A549 (cell line): Measurements from ENCODE around the gene CYP2A6.
"Not testable (repeated sequence)": the region's sequence is repeated elsewhere in the genome, so short reads cannot be mapped to it uniquely, and the experiment has no call there.

ENCODE experiments used
- CEBPB ChIP-seq, 2 experiments: fragments of >200 bp in 1 of 2; sonication (Bioruptor Twin) in 1 of 2; formaldehyde crosslinking in 1 of 2; IDR thresholded peaks; 2 replicates each; pipeline ENCODE4 v1.6.1; 2012 to 2016
- EP300 ChIP-seq, 2 experiments: fragments of >200 bp; sonication (Bioruptor Twin); formaldehyde crosslinking; IDR thresholded peaks; 2 replicates in 1 of 2; 3 replicates in 1 of 2; pipeline ENCODE4 v1.6.1; 2016 to 2017
- KDM5A ChIP-seq: fragments of 200-600 bp; sonication (generic); IDR thresholded peaks from 2 replicates; pipeline ENCODE4 v1.6.1; 2016; ENCODE audit warnings: antibody characterized with exemption, mild to moderate bottlenecking
- MAX ChIP-seq: IDR thresholded peaks from 2 replicates; pipeline ENCODE4 v1.6.1; 2012
- POLR2A ChIP-seq: IDR thresholded peaks from 2 replicates; pipeline ENCODE4 v1.6.1; 2012; ENCODE audit warnings: mild to moderate bottlenecking, low read length
- RNF2 ChIP-seq: fragments of 200-600 bp; sonication (generic); IDR thresholded peaks from 2 replicates; pipeline ENCODE4 v1.6.1; 2016; ENCODE audit warnings: low read depth, mild to moderate bottlenecking, antibody characterized with exemption, moderate library complexity, borderline replicate concordance
- TF ChIP-seq, protein P1 (sequence below): fragments of >200 bp; sonication (Bioruptor Twin); formaldehyde crosslinking; IDR thresholded peaks from 3 replicates; pipeline ENCODE4 v1.5.1; 2016
- TF ChIP-seq, protein P2 (sequence below): IDR thresholded peaks from 2 replicates; pipeline ENCODE4 v1.6.1; 2012
- TF ChIP-seq, protein P3 (sequence below): fragments of 150-350 bp; IDR thresholded peaks from 2 replicates; pipeline ENCODE4 v1.6.1; 2014; ENCODE audit warnings: low read depth, mild to moderate bottlenecking, low read length

GRCh38 chr19:40830741-40831140 lies 19.5 kb downstream of the CYP2A6 start:
- TF ChIP-seq, protein P1, sequence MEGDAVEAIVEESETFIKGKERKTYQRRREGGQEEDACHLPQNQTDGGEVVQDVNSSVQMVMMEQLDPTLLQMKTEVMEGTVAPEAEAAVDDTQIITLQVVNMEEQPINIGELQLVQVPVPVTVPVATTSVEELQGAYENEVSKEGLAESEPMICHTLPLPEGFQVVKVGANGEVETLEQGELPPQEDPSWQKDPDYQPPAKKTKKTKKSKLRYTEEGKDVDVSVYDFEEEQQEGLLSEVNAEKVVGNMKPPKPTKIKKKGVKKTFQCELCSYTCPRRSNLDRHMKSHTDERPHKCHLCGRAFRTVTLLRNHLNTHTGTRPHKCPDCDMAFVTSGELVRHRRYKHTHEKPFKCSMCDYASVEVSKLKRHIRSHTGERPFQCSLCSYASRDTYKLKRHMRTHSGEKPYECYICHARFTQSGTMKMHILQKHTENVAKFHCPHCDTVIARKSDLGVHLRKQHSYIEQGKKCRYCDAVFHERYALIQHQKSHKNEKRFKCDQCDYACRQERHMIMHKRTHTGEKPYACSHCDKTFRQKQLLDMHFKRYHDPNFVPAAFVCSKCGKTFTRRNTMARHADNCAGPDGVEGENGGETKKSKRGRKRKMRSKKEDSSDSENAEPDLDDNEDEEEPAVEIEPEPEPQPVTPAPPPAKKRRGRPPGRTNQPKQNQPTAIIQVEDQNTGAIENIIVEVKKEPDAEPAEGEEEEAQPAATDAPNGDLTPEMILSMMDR: not testable (repeated sequence)
- TF ChIP-seq POLR2A; RNF2; KDM5A; MAX; CEBPB (IDR thresholded peaks at IDR 0.05); EP300 (IDR thresholded peaks at IDR 0.05): not testable (repeated sequence)
- TF ChIP-seq, protein P2, sequence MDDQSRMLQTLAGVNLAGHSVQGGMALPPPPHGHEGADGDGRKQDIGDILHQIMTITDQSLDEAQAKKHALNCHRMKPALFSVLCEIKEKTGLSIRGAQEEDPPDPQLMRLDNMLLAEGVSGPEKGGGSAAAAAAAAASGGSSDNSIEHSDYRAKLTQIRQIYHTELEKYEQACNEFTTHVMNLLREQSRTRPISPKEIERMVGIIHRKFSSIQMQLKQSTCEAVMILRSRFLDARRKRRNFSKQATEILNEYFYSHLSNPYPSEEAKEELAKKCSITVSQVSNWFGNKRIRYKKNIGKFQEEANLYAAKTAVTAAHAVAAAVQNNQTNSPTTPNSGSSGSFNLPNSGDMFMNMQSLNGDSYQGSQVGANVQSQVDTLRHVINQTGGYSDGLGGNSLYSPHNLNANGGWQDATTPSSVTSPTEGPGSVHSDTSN: not testable (repeated sequence)
- TF ChIP-seq, protein P3, sequence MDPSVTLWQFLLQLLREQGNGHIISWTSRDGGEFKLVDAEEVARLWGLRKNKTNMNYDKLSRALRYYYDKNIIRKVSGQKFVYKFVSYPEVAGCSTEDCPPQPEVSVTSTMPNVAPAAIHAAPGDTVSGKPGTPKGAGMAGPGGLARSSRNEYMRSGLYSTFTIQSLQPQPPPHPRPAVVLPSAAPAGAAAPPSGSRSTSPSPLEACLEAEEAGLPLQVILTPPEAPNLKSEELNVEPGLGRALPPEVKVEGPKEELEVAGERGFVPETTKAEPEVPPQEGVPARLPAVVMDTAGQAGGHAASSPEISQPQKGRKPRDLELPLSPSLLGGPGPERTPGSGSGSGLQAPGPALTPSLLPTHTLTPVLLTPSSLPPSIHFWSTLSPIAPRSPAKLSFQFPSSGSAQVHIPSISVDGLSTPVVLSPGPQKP: not testable (repeated sequence)
